GM08714 (cell line): ENCODE measurements around the gene PARD6A.
A peak's percentile ranks its signal among the peaks of the same experiment; 100 is the strongest.

Experiments used
- H3K4me3 ChIP-seq: fragments of 200-500 bp; sonication (Bioruptor generic); 2 replicates; pipeline ENCODE4 v1.5.1; 2014; ENCODE audit warnings: mild to moderate bottlenecking, low read length, inconsistent platforms
- ZNF274 ChIP-seq: IDR thresholded peaks from 2 replicates; pipeline ENCODE4 v1.6.1; 2012; ENCODE audit warnings: mild to moderate bottlenecking, low read depth, low read length

Gene PARD6A

GRCh38 chr16:67660564-67661028, at the start of gene PARD6A:
Gene PARD6A, plus strand, starts transcription at chr16:67660960. Its CDS starts 79 bp downstream, at chr16:67661039.
- TF ChIP-seq ZNF274: no peak
- H3K4me3 ChIP-seq: peak within 1 kb of the TSS; percentile 64

- H3K4me3 ChIP-seq: no peak overlapping the region
- TF ChIP-seq ZNF274: no peak
Measured at GRCh38 chr16:67613808-67614207, 47.0 kb upstream of the PARD6A start.

- TF ChIP-seq ZNF274: no peak
- no peak overlapping the region for H3K4me3 ChIP-seq
Measured at GRCh38 chr16:67628216-67628615, 32.5 kb upstream of the PARD6A start.

GRCh38 chr16:67632415-67633172, 28.2 kb upstream of the PARD6A start:
- no peak for TF ChIP-seq ZNF274

GRCh38 chr16:67636713-67637112, 24.0 kb upstream of the PARD6A start:
- TF ChIP-seq ZNF274: no peak
- no peak overlapping the region for H3K4me3 ChIP-seq

More at GRCh38 chr16:67632415-67633172, 28.2 kb upstream of the PARD6A start:
- no peak overlapping the region for H3K4me3 ChIP-seq

- H3K4me3 ChIP-seq: no peak overlapping the region
- TF ChIP-seq ZNF274: no peak
Measured at GRCh38 chr16:67637625-67638024, 23.1 kb upstream of the PARD6A start.

GRCh38 chr16:67641779-67642708, 18.7 kb upstream of the PARD6A start:
- H3K4me3 ChIP-seq: no peak overlapping the region
- TF ChIP-seq ZNF274: no peak

GRCh38 chr16:67644038-67644437, 16.7 kb upstream of the PARD6A start:
- TF ChIP-seq ZNF274: no peak
- no peak overlapping the region; the same call in 1 of the 2 replicates for H3K4me3 ChIP-seq

GRCh38 chr16:67645397-67646121, 15.2 kb upstream of the PARD6A start:
- peak overlapping the region; percentile 59; the same call in 1 of the 2 replicates for H3K4me3 ChIP-seq
- no peak for TF ChIP-seq ZNF274

- no peak for TF ChIP-seq ZNF274
- H3K4me3 ChIP-seq: no peak overlapping the region
Measured at GRCh38 chr16:67647111-67647651, 13.6 kb upstream of the PARD6A start.

- TF ChIP-seq ZNF274: no peak
- H3K4me3 ChIP-seq: no peak overlapping the region
Measured at GRCh38 chr16:67647681-67648080, 13.1 kb upstream of the PARD6A start.

- TF ChIP-seq ZNF274: no peak
- no peak overlapping the region for H3K4me3 ChIP-seq
Measured at GRCh38 chr16:67648088-67648763, 12.5 kb upstream of the PARD6A start.

GRCh38 chr16:67648764-67649407, 11.9 kb upstream of the PARD6A start:
- TF ChIP-seq ZNF274: no peak

More at GRCh38 chr16:67648764-67649407, 11.9 kb upstream of the PARD6A start:
- no peak overlapping the region for H3K4me3 ChIP-seq
